Neural crest cell (in vitro differentiated cells): Measurements from ENCODE around the gene OR2A42. TPM values are rescaled to one million over a fixed set of nuclear protein-coding genes. Genes with fewer than 3 reads are reported as not detected.
"Not testable (repeated sequence)": the region's sequence is repeated elsewhere in the genome, so short reads cannot be mapped to it uniquely, and the experiment has no call there.

Source experiments
- DNase-seq: peaks from one replicate; pipeline ENCODE4 v3.0.0; 2021; ENCODE audit warnings: low read depth, mixed read lengths, low spot score
- H3K27ac Mint-ChIP-seq: one replicate; pipeline ENCODE4 v1.8.0; 2021; ENCODE audit warnings: mild to moderate bottlenecking, mixed read lengths; ENCODE audit not compliant: unreplicated experiment
- H3K27me3 Mint-ChIP-seq: 2 replicates; pipeline ENCODE4 v1.8.0; 2021; ENCODE audit warnings: low read depth, mild to moderate bottlenecking, mixed read lengths
- H3K36me3 Mint-ChIP-seq: 2 replicates; pipeline ENCODE4 v1.8.0; 2021; ENCODE audit warnings: low read depth, mild to moderate bottlenecking, mixed read lengths
- H3K4me1 Mint-ChIP-seq: 2 replicates; pipeline ENCODE4 v1.8.0; 2021; ENCODE audit warnings: mixed read lengths
- H3K4me3 Mint-ChIP-seq: one replicate; pipeline ENCODE4 v1.8.0; 2021; ENCODE audit warnings: mild to moderate bottlenecking, mixed read lengths
- H3K9me3 Mint-ChIP-seq: 2 replicates; pipeline ENCODE4 v1.8.0; 2021; ENCODE audit warnings: mixed read lengths
- long read RNA-seq: library from polyadenylated mRNA; unstranded; transcript quantifications from one replicate; pipeline ENCODE4 v2.0.0, GENCODE V29; 2020
- total RNA-seq: library from RNA; stranded (reverse); gene quantifications from 2 replicates; pipeline ENCODE4 v1.2.1, GENCODE V29; 2021

Gene OR2A42
- 0.14 TPM in 1 of 2 replicates, not detected in the other for total RNA-seq
- long read RNA-seq = 0 reads

- H3K9me3 Mint-ChIP-seq, H3K4me3 Mint-ChIP-seq, DNase-seq, H3K27ac Mint-ChIP-seq, H3K36me3 Mint-ChIP-seq, H3K27me3 Mint-ChIP-seq, H3K4me1 Mint-ChIP-seq: not testable (repeated sequence)
Observed at GRCh38 chr7:144239365-144239764, at the start of gene OR2A42. TSS of gene OR2A42 (minus strand) at chr7:144239605. CDS start at chr7:144232843, 6,762 bp downstream.

GRCh38 chr7:144287171-144287784 is 47.9 kb upstream of the OR2A42 start:
- H3K9me3 Mint-ChIP-seq, H3K36me3 Mint-ChIP-seq, H3K27me3 Mint-ChIP-seq, H3K4me3 Mint-ChIP-seq, DNase-seq, H3K27ac Mint-ChIP-seq, H3K4me1 Mint-ChIP-seq: not testable (repeated sequence)

GRCh38 chr7:144283716-144284115 is 44.3 kb upstream of the OR2A42 start:
- not testable (repeated sequence) for DNase-seq, H3K27me3 Mint-ChIP-seq, H3K4me3 Mint-ChIP-seq, H3K9me3 Mint-ChIP-seq, H3K4me1 Mint-ChIP-seq, H3K27ac Mint-ChIP-seq, H3K36me3 Mint-ChIP-seq

GRCh38 chr7:144282490-144282889 is 43.1 kb upstream of the OR2A42 start:
- DNase-seq, H3K9me3 Mint-ChIP-seq, H3K4me1 Mint-ChIP-seq, H3K4me3 Mint-ChIP-seq, H3K27ac Mint-ChIP-seq, H3K27me3 Mint-ChIP-seq, H3K36me3 Mint-ChIP-seq: not testable (repeated sequence)

- H3K4me1 Mint-ChIP-seq, H3K9me3 Mint-ChIP-seq, H3K27ac Mint-ChIP-seq, H3K36me3 Mint-ChIP-seq, H3K27me3 Mint-ChIP-seq, H3K4me3 Mint-ChIP-seq, DNase-seq: not testable (repeated sequence)
Observed at GRCh38 chr7:144281981-144282380, 42.6 kb upstream of the OR2A42 start.

- DNase-seq, H3K9me3 Mint-ChIP-seq, H3K36me3 Mint-ChIP-seq, H3K27ac Mint-ChIP-seq, H3K27me3 Mint-ChIP-seq, H3K4me3 Mint-ChIP-seq, H3K4me1 Mint-ChIP-seq: not testable (repeated sequence)
Observed at GRCh38 chr7:144280010-144280409, 40.6 kb upstream of the OR2A42 start.

GRCh38 chr7:144275281-144275680 is 35.9 kb upstream of the OR2A42 start:
- not testable (repeated sequence) for H3K27ac Mint-ChIP-seq, H3K4me3 Mint-ChIP-seq, H3K27me3 Mint-ChIP-seq, H3K9me3 Mint-ChIP-seq, DNase-seq, H3K36me3 Mint-ChIP-seq, H3K4me1 Mint-ChIP-seq

- H3K9me3 Mint-ChIP-seq, H3K27ac Mint-ChIP-seq, H3K4me3 Mint-ChIP-seq, H3K4me1 Mint-ChIP-seq, H3K36me3 Mint-ChIP-seq, DNase-seq, H3K27me3 Mint-ChIP-seq: not testable (repeated sequence)
Observed at GRCh38 chr7:144269188-144269587, 29.8 kb upstream of the OR2A42 start, which contains the start of gene CTAGE8. TSS of gene CTAGE8 (minus strand) at chr7:144269288. CDS start at chr7:144269250, 38 bp downstream.

- H3K36me3 Mint-ChIP-seq, H3K27ac Mint-ChIP-seq, H3K9me3 Mint-ChIP-seq, DNase-seq, H3K4me3 Mint-ChIP-seq, H3K4me1 Mint-ChIP-seq, H3K27me3 Mint-ChIP-seq: not testable (repeated sequence)
Observed at GRCh38 chr7:144264692-144265091, 25.3 kb upstream of the OR2A42 start, which contains the start of gene OR2A7. TSS of gene OR2A7 (minus strand) at chr7:144264792. CDS start at chr7:144259628, 5,164 bp downstream.

GRCh38 chr7:144262128-144262527 is 22.7 kb upstream of the OR2A42 start:
- H3K4me3 Mint-ChIP-seq, H3K36me3 Mint-ChIP-seq, DNase-seq, H3K27ac Mint-ChIP-seq, H3K4me1 Mint-ChIP-seq, H3K27me3 Mint-ChIP-seq, H3K9me3 Mint-ChIP-seq: not testable (repeated sequence)

GRCh38 chr7:144259067-144259466 is 19.7 kb upstream of the OR2A42 start:
- not testable (repeated sequence) for H3K4me1 Mint-ChIP-seq, H3K36me3 Mint-ChIP-seq, H3K27me3 Mint-ChIP-seq, H3K9me3 Mint-ChIP-seq, DNase-seq, H3K27ac Mint-ChIP-seq, H3K4me3 Mint-ChIP-seq
